ENCODE measurements around the gene MFSD6.

MFSD6 gene

DNA sequence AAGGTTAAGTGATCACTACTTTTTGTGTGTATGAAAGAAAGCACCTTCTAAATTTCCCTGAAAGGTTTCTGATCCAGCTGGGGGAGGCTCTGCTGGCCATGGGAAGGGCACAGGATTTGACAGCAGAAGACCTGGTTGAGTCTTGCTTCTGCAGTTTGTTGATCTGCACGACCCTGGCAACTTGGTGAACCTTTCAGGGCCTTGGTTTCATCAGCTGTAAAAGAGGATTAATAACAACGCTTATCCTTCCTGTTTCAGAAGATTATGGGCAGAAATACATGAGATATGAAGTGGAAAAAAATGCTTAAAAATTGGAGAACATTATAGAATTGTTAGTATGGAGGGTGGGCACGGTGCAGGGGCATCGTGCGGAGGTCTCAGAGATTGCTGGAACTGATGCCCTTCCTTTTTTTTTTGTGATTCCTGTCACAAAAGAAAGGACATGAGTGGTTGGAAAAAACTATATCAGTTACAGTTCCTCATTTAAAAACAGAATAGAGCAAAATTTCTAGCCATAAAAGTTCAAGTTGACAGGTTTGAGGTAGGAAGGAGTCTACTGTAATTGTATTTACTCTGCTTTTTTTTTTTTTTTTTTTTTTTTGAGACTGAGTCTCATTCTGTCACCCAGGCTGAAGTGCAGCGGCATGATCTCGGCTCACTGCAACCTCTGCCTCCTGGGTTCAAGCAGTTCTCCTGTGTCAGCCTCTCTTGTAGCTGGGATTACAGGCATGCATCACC is 47.4 kb downstream of the MFSD6 start:
- TF ChIP-seq, protein P1, sequence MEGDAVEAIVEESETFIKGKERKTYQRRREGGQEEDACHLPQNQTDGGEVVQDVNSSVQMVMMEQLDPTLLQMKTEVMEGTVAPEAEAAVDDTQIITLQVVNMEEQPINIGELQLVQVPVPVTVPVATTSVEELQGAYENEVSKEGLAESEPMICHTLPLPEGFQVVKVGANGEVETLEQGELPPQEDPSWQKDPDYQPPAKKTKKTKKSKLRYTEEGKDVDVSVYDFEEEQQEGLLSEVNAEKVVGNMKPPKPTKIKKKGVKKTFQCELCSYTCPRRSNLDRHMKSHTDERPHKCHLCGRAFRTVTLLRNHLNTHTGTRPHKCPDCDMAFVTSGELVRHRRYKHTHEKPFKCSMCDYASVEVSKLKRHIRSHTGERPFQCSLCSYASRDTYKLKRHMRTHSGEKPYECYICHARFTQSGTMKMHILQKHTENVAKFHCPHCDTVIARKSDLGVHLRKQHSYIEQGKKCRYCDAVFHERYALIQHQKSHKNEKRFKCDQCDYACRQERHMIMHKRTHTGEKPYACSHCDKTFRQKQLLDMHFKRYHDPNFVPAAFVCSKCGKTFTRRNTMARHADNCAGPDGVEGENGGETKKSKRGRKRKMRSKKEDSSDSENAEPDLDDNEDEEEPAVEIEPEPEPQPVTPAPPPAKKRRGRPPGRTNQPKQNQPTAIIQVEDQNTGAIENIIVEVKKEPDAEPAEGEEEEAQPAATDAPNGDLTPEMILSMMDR (IDR thresholded peaks at IDR 0.05; ENCODE audit: extremely low read depth, insufficient read depth, missing control alignments), result no peak
- DNase-seq (ENCODE audit: low spot score), result no peak
- in situ Hi-C loops (cut with MboI; ENCODE audit: low pct_unique_long_range_greater_than_20kb, low sequenced_read_pairs, unreplicated experiment), result no loop called here

- in situ Hi-C loops (cut with MboI; ENCODE audit: low pct_unique_long_range_greater_than_20kb, low sequenced_read_pairs, unreplicated experiment), result no loop called here
- TF ChIP-seq, protein P1 (IDR thresholded peaks at IDR 0.05; ENCODE audit: extremely low read depth, insufficient read depth, missing control alignments), result no peak
- no peak for DNase-seq (ENCODE audit: low spot score)
These were observed 48.7 kb downstream of the MFSD6 start for GRCh38 chr2:190456833-190457232.

GRCh38 chr2:190457256-190457655 is 49.1 kb downstream of the MFSD6 start:
- TF ChIP-seq, protein P1 (IDR thresholded peaks at IDR 0.05; ENCODE audit: extremely low read depth, insufficient read depth, missing control alignments), result no peak
- in situ Hi-C loops (cut with MboI; ENCODE audit: low pct_unique_long_range_greater_than_20kb, low sequenced_read_pairs, unreplicated experiment), result no loop called here
- no peak for DNase-seq (ENCODE audit: low spot score)

- TF ChIP-seq, protein P1 (IDR thresholded peaks at IDR 0.05; ENCODE audit: extremely low read depth, insufficient read depth, missing control alignments), result no peak
- DNase-seq (ENCODE audit: low spot score), result no peak
- in situ Hi-C loops (cut with MboI; ENCODE audit: low pct_unique_long_range_greater_than_20kb, low sequenced_read_pairs, unreplicated experiment), result no loop called here
These were observed 50.4 kb downstream of the MFSD6 start for GRCh38 chr2:190458352-190459107.

DNA sequence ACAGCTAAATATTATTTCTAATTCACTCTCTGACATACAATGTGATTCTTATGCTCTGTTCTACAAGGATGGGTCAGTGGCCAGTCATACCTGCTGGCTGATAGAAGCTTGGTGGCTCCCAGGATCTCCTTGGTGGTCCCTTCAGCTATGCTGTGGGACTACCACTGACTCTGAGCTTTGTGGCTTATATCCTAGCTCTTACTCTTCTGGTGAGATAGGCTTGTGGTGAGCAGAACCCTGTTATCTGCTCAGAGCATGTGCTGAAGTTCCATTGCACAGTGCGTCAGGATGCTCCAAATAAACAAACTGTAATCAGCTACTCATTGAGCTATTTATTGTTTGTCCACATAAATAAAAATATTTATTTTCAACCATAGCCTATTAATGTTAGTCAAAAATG is 51.7 kb downstream of the MFSD6 start:
- in situ Hi-C loops (cut with MboI; ENCODE audit: low pct_unique_long_range_greater_than_20kb, low sequenced_read_pairs, unreplicated experiment), result no loop called here
- TF ChIP-seq, protein P1 (IDR thresholded peaks at IDR 0.05; ENCODE audit: extremely low read depth, insufficient read depth, missing control alignments), result no peak
- DNase-seq (ENCODE audit: low spot score), result no peak

DNA sequence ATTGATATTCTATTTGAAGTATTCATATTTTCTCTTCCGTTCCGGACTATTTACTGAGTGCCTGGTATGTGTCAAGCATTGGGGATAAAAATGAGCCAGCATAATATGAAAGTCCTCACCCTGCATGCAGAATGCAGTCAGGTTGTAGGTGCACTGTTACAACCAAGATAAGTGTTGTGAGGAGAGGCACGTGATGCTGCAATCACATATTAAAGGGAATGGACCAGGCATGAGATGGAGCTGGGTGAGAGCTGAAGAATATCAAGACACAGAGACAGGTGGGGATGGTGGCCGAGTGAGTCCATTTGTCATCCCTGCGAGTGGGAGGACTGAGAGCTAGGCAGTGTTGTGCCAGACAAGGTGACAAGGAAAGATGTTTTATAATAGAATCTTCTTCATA is 52.3 kb downstream of the MFSD6 start:
- in situ Hi-C loops (cut with MboI; ENCODE audit: low pct_unique_long_range_greater_than_20kb, low sequenced_read_pairs, unreplicated experiment), result no loop called here
- TF ChIP-seq, protein P1 (IDR thresholded peaks at IDR 0.05; ENCODE audit: extremely low read depth, insufficient read depth, missing control alignments), result no peak
- no peak for DNase-seq (ENCODE audit: low spot score)
